H1 (cell line): ENCODE data around the gene LIPA. TPM values are rescaled to one million over a fixed set of nuclear protein-coding genes. Genes with fewer than 3 reads are reported as not detected.
A peak's percentile ranks its signal among the peaks of the same experiment; 100 is the strongest.

Experiments used
- CTCF ChIA-PET: fragments of 300-600 bp; sonication (Branson Sonifier 250); formaldehyde crosslinking; loops from one replicate; lab custom pipeline; 2021; ENCODE audit not compliant: partially characterized antibody; lab: Charles Lee
- POLR2A ChIA-PET: fragments of 300-600 bp; sonication (Branson Sonifier 250); formaldehyde crosslinking; loops from one replicate; lab custom pipeline; 2021; ENCODE audit warnings: inconsistent platforms; ENCODE audit not compliant: partially characterized antibody; lab: Charles Lee
- DNase-seq, 2 experiments: peaks; one replicate each; pipeline versions ENCODE4 v3.0.0 to v3.0.0-alpha.2; 2010 to 2022; ENCODE audit warnings: low spot score in 2 of 2, low read depth in 1 of 2, mixed read lengths in 1 of 2
- FAIRE-seq: peaks from 2 replicates; lab custom pipeline; 2011; peaks lifted over from hg19 to GRCh38; lab: Jason Lieb, UNC
- H2AFZ ChIP-seq: 2 replicates; pipeline ENCODE4 v1.8.1; 2012; ENCODE audit warnings: low read length, inconsistent platforms
- H2AK5ac ChIP-seq: 2 replicates; pipeline ENCODE4 v1.6.1; 2013; ENCODE audit warnings: low read depth, low read length
- H2BK120ac ChIP-seq: replicated peaks from 2 replicates; pipeline ENCODE3; 2013; ENCODE audit warnings: low read depth, low read length, inconsistent platforms
- H2BK12ac ChIP-seq: 2 replicates; pipeline ENCODE4 v1.6.1; 2013; ENCODE audit warnings: low read depth, low read length
- H2BK15ac ChIP-seq: 2 replicates; pipeline ENCODE4 v1.6.1; 2013; ENCODE audit warnings: low read length
- H2BK20ac ChIP-seq: 2 replicates; pipeline ENCODE4 v1.6.1; 2013; ENCODE audit warnings: low read length
- H2BK5ac ChIP-seq: 2 replicates; pipeline ENCODE4 v1.6.1; 2013; ENCODE audit warnings: low read depth, low read length
- H3K14ac ChIP-seq: 2 replicates; pipeline ENCODE4 v1.6.1; 2013; ENCODE audit warnings: inconsistent platforms; ENCODE audit not compliant: insufficient read length
- H3K18ac ChIP-seq: 2 replicates; pipeline ENCODE4 v1.6.1; 2013; ENCODE audit warnings: low read length; ENCODE audit errors: extremely low read depth
- H3K23ac ChIP-seq: 2 replicates; pipeline ENCODE4 v1.6.1; 2013; ENCODE audit warnings: inconsistent platforms; ENCODE audit not compliant: insufficient read length
- H3K23me2 ChIP-seq: 2 replicates; pipeline ENCODE4 v1.6.1; 2013; ENCODE audit warnings: low read depth, low read length
- H3K27ac ChIP-seq: 2 replicates; pipeline ENCODE4 v1.6.1; 2011; ENCODE audit warnings: low read depth, low read length, inconsistent platforms
- H3K27me3 ChIP-seq, 4 experiments: replicated peaks in 1 of 4; 1 replicate in 1 of 4; 2 replicates in 3 of 4; pipeline versions ENCODE4 v1.6.1 to v1.8.1; 2011 to 2013; ENCODE audit warnings: low read length in 3 of 4, mild to moderate bottlenecking in 3 of 4, inconsistent platforms in 2 of 4, mixed read lengths in 2 of 4, moderate library complexity in 1 of 4; ENCODE audit not compliant: control insufficient read depth in 3 of 4, insufficient read depth in 3 of 4; ENCODE audit errors: extremely low read depth in 1 of 4
- H3K36me3 ChIP-seq, 4 experiments: 2 replicates each; pipeline versions ENCODE4 v1.6.1 to v1.8.1; 2011 to 2013; ENCODE audit warnings: mild to moderate bottlenecking in 4 of 4, low read length in 3 of 4, moderate library complexity in 2 of 4, control low read depth in 1 of 4, inconsistent platforms in 1 of 4; ENCODE audit not compliant: insufficient read depth in 4 of 4, control insufficient read depth in 2 of 4
- H3K4ac ChIP-seq: replicated peaks from 2 replicates; pipeline ENCODE3; 2013; ENCODE audit warnings: low read length, low read depth, mixed read lengths, inconsistent platforms; ENCODE audit not compliant: insufficient read length
- H3K4me1 ChIP-seq, 4 experiments: replicated peaks in 1 of 4; 1 replicate in 1 of 4; 2 replicates in 3 of 4; pipeline versions ENCODE4 v1.6.1 to v1.8.1; 2011 to 2013; ENCODE audit warnings: low read length in 3 of 4, inconsistent platforms in 2 of 4, mixed read lengths in 1 of 4; ENCODE audit not compliant: insufficient read depth in 4 of 4, control insufficient read depth in 3 of 4
- H3K4me2 ChIP-seq, 2 experiments: 2 replicates each; pipeline versions ENCODE4 v1.6.1 to v1.8.1; 2011 to 2013; ENCODE audit warnings: low read depth in 2 of 2, low read length in 2 of 2, control low read depth in 1 of 2, inconsistent platforms in 1 of 2, mild to moderate bottlenecking in 1 of 2; ENCODE audit not compliant: insufficient read depth in 1 of 2
- H3K4me3 ChIP-seq, 4 experiments: fragments of 200-600, 300-600 bp in 1 of 4; sonication (generic), shearing (Covaris generic), sonication (Bioruptor Twin) in 1 of 4; 2 replicates each; pipeline versions ENCODE4 v1.5.1 to v1.8.1; 2011 to 2016; ENCODE audit warnings: low read length in 4 of 4, low read depth in 3 of 4, control low read depth in 2 of 4, inconsistent platforms in 2 of 4, mild to moderate bottlenecking in 2 of 4, mixed read lengths in 1 of 4, moderate library complexity in 1 of 4; ENCODE audit not compliant: insufficient read depth in 2 of 4; ENCODE audit errors: extremely low read depth in 1 of 4
- H3K56ac ChIP-seq: replicated peaks from 2 replicates; pipeline ENCODE3; 2013; ENCODE audit warnings: low read depth, mild to moderate bottlenecking, mixed read lengths, low read length, inconsistent platforms; ENCODE audit not compliant: insufficient read length
- H3K79me1 ChIP-seq: 2 replicates; pipeline ENCODE4 v1.6.1; 2013; ENCODE audit warnings: low read depth, low read length, control low read depth
- H3K79me2 ChIP-seq, 2 experiments: 2 replicates each; pipeline versions ENCODE4 v1.6.1 to v1.8.1; 2012 to 2013; ENCODE audit warnings: low read length in 2 of 2, mild to moderate bottlenecking in 2 of 2, inconsistent platforms in 1 of 2; ENCODE audit not compliant: insufficient read depth in 2 of 2, control insufficient read depth in 1 of 2
- H3K9ac ChIP-seq, 4 experiments: replicated peaks in 1 of 4; 1 replicate in 1 of 4; 2 replicates in 3 of 4; pipeline versions ENCODE4 v1.6.1 to v1.8.1; 2011 to 2013; ENCODE audit warnings: low read depth in 3 of 4, low read length in 3 of 4, control low read depth in 2 of 4, mild to moderate bottlenecking in 2 of 4, moderate library complexity in 2 of 4, inconsistent platforms in 1 of 4; ENCODE audit errors: extremely low read depth in 1 of 4
- H3K9me3 ChIP-seq, 2 experiments: 2 replicates each; pipeline versions ENCODE4 v1.6.1 to v1.8.1; 2012 to 2013; ENCODE audit warnings: mild to moderate bottlenecking in 2 of 2, moderate library complexity in 2 of 2, control low read depth in 1 of 2, inconsistent platforms in 1 of 2, low read depth in 1 of 2, low read length in 1 of 2, mixed read lengths in 1 of 2; ENCODE audit not compliant: insufficient read depth in 2 of 2
- H4K20me1 ChIP-seq, 2 experiments: replicated peaks in 1 of 2; 2 replicates each; pipeline versions ENCODE3 to v1.8.1; 2011 to 2013; ENCODE audit warnings: inconsistent platforms in 2 of 2, low read length in 2 of 2, mild to moderate bottlenecking in 1 of 2; ENCODE audit not compliant: insufficient read depth in 2 of 2, control insufficient read depth in 1 of 2
- H4K5ac ChIP-seq: 2 replicates; pipeline ENCODE4 v1.6.1; 2013; ENCODE audit warnings: low read length, low read depth, mixed read lengths, inconsistent platforms; ENCODE audit not compliant: insufficient read length
- H4K8ac ChIP-seq: 2 replicates; pipeline ENCODE4 v1.8.0; 2013; ENCODE audit warnings: mild to moderate bottlenecking, moderate library complexity, low read length, inconsistent platforms; ENCODE audit not compliant: insufficient read depth; ENCODE audit errors: extremely low read depth
- H4K91ac ChIP-seq: replicated peaks from 2 replicates; pipeline ENCODE3; 2013; ENCODE audit warnings: low read length, mixed read lengths, inconsistent platforms; ENCODE audit not compliant: insufficient read length
- CHD2 ChIP-seq: IDR thresholded peaks from 2 replicates; pipeline ENCODE4 v1.6.1; 2012; ENCODE audit warnings: low read length, improper control_type of control experiment
- CTBP2 ChIP-seq: IDR thresholded peaks from 2 replicates; pipeline ENCODE4 v1.7.0; 2011; ENCODE audit warnings: borderline replicate concordance, mild to moderate bottlenecking, moderate library complexity, mixed read lengths, low read length; ENCODE audit not compliant: insufficient read depth, insufficient read length
- EZH2 ChIP-seq: fragments of 200-600 bp; sonication (generic); IDR thresholded peaks from 2 replicates; pipeline ENCODE4 v1.7.1; 2012; ENCODE audit warnings: low read depth, mild to moderate bottlenecking, moderate library complexity, low read length, inconsistent platforms; ENCODE audit not compliant: severe bottlenecking
- NANOG ChIP-seq: IDR thresholded peaks from 2 replicates; pipeline ENCODE4 v1.6.1; 2011; ENCODE audit warnings: low read length, low read depth, mild to moderate bottlenecking, inconsistent platforms; ENCODE audit not compliant: insufficient read depth, poor library complexity, severe bottlenecking
- SUZ12 ChIP-seq: fragments of 200-600 bp; sonication (generic); IDR thresholded peaks from 2 replicates; pipeline ENCODE4 v1.6.1; 2012; ENCODE audit warnings: mild to moderate bottlenecking, inconsistent platforms, low read length, moderate library complexity, mixed read lengths
- TAF7 ChIP-seq: optimal IDR thresholded peaks from 2 replicates; pipeline ENCODE3; 2011; ENCODE audit warnings: low read depth, mild to moderate bottlenecking, inconsistent platforms, low read length, moderate library complexity, borderline replicate concordance
- TEAD4 ChIP-seq: IDR thresholded peaks from 2 replicates; pipeline ENCODE4 v1.6.1; 2012; ENCODE audit warnings: low read depth, low read length, inconsistent platforms, mixed read lengths
- WGBS, 2 experiments: shearing (Covaris generic) in 1 of 2; methylation state at CpG; one replicate each; pipeline versions ENCODE4 v1.1.6 to v1.1.7; 2013 to 2015; ENCODE audit warnings: low lambda C conversion rate in 2 of 2, mixed read lengths in 2 of 2, inconsistent platforms in 1 of 2, low coverage in 1 of 2, missing lambda C conversion rate in 1 of 2; ENCODE audit not compliant: insufficient replicate concordance in 2 of 2, insufficient coverage in 1 of 2, insufficient read length in 1 of 2; ENCODE audit errors: extremely low coverage in 1 of 2, missing lambda C conversion rate in 1 of 2; 5-methylcytosine and 5-hydroxymethylcytosine counted together
- polyA plus RNA-seq, 7 experiments: library from polyadenylated mRNA; depleted of rRNA in 3 of 7; stranded (reverse) in 5 of 7; unstranded in 2 of 7; fragments of >200 nt in 5 of 7; fragments of 200-250 nt in 2 of 7; gene quantifications; 1 replicate in 5 of 7; 2 replicates in 1 of 7; 4 replicates in 1 of 7; pipeline versions ENCODE4 v1.2.1 to v1.2.3, GENCODE V29; 2011 to 2013; ENCODE audit warnings: missing spikeins in 2 of 7, mixed read lengths in 2 of 7
- total RNA-seq: library from RNA; stranded (reverse); fragmentation: NEBNext Ultra II Directional; extraction: Animal tissue kit (Norgen Biotek cat#: 25700); gene quantifications from 2 replicates; pipeline ENCODE4 v1.2.1, GENCODE V29; 2021
- TF ChIP-seq, protein P1 (sequence below), 3 experiments: IDR thresholded peaks; 1 replicate in 2 of 3; 2 replicates in 1 of 3; pipeline versions ENCODE4 v1.5.1 to v1.6.1; 2011; ENCODE audit warnings: low read length in 3 of 3, mild to moderate bottlenecking in 3 of 3, inconsistent platforms in 2 of 3, low read depth in 1 of 3, moderate library complexity in 1 of 3; ENCODE audit not compliant: insufficient read depth in 1 of 3; ENCODE audit errors: control extremely low read depth in 1 of 3
- TF ChIP-seq, protein P2 (sequence below): IDR thresholded peaks from 2 replicates; pipeline ENCODE4 v1.6.1; 2012; ENCODE audit warnings: low read length, inconsistent platforms

The LIPA gene
- total and polyA plus RNA-seq, 2 of the 8 experiments (the other 6 are each of a cell fraction or from before 2014, with no cell fraction given): 18.1 to 32.4 TPM

DNA sequence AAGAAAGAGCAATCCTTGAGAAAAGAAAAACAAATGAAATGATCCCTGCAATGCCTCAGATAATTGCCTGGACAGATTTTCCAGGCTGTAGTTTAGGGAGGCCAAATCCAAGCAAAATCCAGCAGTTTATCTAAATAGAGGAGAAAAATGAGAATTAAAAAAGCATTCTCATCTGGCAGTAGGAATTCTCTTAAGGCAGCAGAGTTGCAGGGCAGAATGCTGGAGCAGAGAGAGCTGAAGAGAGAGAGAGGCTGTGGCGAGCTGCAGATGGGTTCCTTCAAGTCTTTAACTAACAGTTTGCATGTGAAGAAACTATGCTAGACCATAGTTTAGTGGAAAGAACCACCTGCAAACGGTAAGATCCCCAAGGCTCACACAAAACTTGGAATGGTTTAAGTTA lies 6.0 kb upstream of the LIPA start:
- no peaks in the 10 kb centered on the region for H3K79me2 ChIP-seq
- H3K23me2 ChIP-seq: no peaks in the 10 kb centered on the region
- H3K4me2 ChIP-seq: no peak overlapping the region
- no peak overlapping the region for H4K8ac ChIP-seq
- peaks cover 0 to 9% (median 4%) of the 10 kb centered on the region in 4 experiments; a peak in 5 of 7 replicates for H3K4me1 ChIP-seq
- no peak overlapping the region for H3K27ac ChIP-seq
- no peaks in the 10 kb centered on the region for H3K27me3 ChIP-seq
- FAIRE-seq: no peak
- H3K56ac ChIP-seq: no peak overlapping the region
- no peak overlapping the region for H3K23ac ChIP-seq
- POLR2A ChIA-PET: no interaction called here
- no peak overlapping the region for H3K18ac ChIP-seq
- H3K4me3 ChIP-seq: no peak overlapping the region
- H3K9ac ChIP-seq: no peak overlapping the region
- H4K20me1 ChIP-seq: no peaks in the 10 kb centered on the region
- no peak overlapping the region for H2BK20ac ChIP-seq
- WGBS, 2 experiments: 66% methylated on average over 2 of the region's 2 CpGs; no CpG with 5 or more reads in 1 of the 2 experiments
- no peak overlapping the region for H4K91ac ChIP-seq
- H3K36me3 ChIP-seq: no peaks in the 10 kb centered on the region
- peaks cover 9 to 16% of the 10 kb centered on the region in 2 experiments for H3K9me3 ChIP-seq
- DNase-seq: no peak
- no peak overlapping the region for H2AK5ac ChIP-seq
- H3K14ac ChIP-seq: no peak overlapping the region
- CTCF ChIA-PET: interaction anchor here (0.8 to 1.3 kb wide), 3 partner anchors 12 to 167 kb away, joined by 3 read pairs; no protein-coding TSS in a partner anchor
- H2BK120ac ChIP-seq: no peak overlapping the region
- H2BK5ac ChIP-seq: no peak overlapping the region
- H3K79me1 ChIP-seq: no peaks in the 10 kb centered on the region
- H2BK12ac ChIP-seq: no peak overlapping the region
- H3K4ac ChIP-seq: no peak overlapping the region
- H2BK15ac ChIP-seq: peak overlapping the region; percentile 35; the same call in 1 of the 2 replicates
- H2AFZ ChIP-seq: no peak overlapping the region
- no peak overlapping the region for H4K5ac ChIP-seq
- TF ChIP-seq NANOG: no peak
- TF ChIP-seq CHD2: no peak
- TF ChIP-seq CTBP2: no peak
- TF ChIP-seq, protein P1, sequence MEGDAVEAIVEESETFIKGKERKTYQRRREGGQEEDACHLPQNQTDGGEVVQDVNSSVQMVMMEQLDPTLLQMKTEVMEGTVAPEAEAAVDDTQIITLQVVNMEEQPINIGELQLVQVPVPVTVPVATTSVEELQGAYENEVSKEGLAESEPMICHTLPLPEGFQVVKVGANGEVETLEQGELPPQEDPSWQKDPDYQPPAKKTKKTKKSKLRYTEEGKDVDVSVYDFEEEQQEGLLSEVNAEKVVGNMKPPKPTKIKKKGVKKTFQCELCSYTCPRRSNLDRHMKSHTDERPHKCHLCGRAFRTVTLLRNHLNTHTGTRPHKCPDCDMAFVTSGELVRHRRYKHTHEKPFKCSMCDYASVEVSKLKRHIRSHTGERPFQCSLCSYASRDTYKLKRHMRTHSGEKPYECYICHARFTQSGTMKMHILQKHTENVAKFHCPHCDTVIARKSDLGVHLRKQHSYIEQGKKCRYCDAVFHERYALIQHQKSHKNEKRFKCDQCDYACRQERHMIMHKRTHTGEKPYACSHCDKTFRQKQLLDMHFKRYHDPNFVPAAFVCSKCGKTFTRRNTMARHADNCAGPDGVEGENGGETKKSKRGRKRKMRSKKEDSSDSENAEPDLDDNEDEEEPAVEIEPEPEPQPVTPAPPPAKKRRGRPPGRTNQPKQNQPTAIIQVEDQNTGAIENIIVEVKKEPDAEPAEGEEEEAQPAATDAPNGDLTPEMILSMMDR (IDR thresholded peaks at IDR 0.05; ENCODE audit: control extremely low read depth in 1 of 3, insufficient read depth in 1 of 3, low read depth in 1 of 3, low read length in 3 of 3): no peak
- TF ChIP-seq EZH2: no peak
- TF ChIP-seq TAF7: no peak
- TF ChIP-seq, protein P2, sequence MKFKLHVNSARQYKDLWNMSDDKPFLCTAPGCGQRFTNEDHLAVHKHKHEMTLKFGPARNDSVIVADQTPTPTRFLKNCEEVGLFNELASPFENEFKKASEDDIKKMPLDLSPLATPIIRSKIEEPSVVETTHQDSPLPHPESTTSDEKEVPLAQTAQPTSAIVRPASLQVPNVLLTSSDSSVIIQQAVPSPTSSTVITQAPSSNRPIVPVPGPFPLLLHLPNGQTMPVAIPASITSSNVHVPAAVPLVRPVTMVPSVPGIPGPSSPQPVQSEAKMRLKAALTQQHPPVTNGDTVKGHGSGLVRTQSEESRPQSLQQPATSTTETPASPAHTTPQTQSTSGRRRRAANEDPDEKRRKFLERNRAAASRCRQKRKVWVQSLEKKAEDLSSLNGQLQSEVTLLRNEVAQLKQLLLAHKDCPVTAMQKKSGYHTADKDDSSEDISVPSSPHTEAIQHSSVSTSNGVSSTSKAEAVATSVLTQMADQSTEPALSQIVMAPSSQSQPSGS: no peak
- no peak for TF ChIP-seq TEAD4
- TF ChIP-seq SUZ12: no peak
